Prostate gland (tissue), 2 donors: ENCODE results near the gene FOXP1. TPM values are rescaled to one million over a fixed set of nuclear protein-coding genes. Genes with fewer than 3 reads are reported as not detected.

Source experiments
- DNase-seq: peaks from one replicate; pipeline ENCODE4 v3.0.0-alpha.2; 2019; ENCODE audit warnings: low spot score
- H3K27ac ChIP-seq, 2 donors: fragments of 200-600 bp; sonication (generic); 2 replicates each; pipeline ENCODE4 v1.5.1; 2017 to 2019
- H3K27me3 ChIP-seq: fragments of 200-600 bp; sonication (generic); replicated peaks from 2 replicates; pipeline ENCODE4 v1.5.1; 2019; ENCODE audit not compliant: insufficient read depth
- H3K36me3 ChIP-seq, 2 donors: fragments of 200-600 bp; sonication (generic); 1 replicate in 1 of 2; 2 replicates in 1 of 2; pipeline versions ENCODE4 v1.5.1 to v1.8.1; 2017 to 2019
- H3K4me1 ChIP-seq: fragments of 200-600 bp; sonication (generic); replicated peaks from 2 replicates; pipeline ENCODE4 v1.5.1; 2019
- H3K4me3 ChIP-seq, 2 donors: fragments of 200-600 bp; sonication (generic); 2 replicates each; pipeline ENCODE4 v1.5.1; 2017 to 2019
- H3K9me3 ChIP-seq: fragments of 200-600 bp; sonication (generic); 2 replicates; pipeline ENCODE4 v1.5.1; 2017
- CTCF ChIP-seq, 4 experiments: fragments of 200-600 bp in 2 of 4; fragments of 450-650 bp in 2 of 4; sonication (generic) in 2 of 4; IDR thresholded peaks; 1 replicate in 3 of 4; 2 replicates in 1 of 4; pipeline ENCODE4 v1.5.1; 2016 to 2019; ENCODE audit warnings: antibody characterized with exemption in 4 of 4, mild to moderate bottlenecking in 2 of 4, moderate library complexity in 2 of 4
- POLR2A ChIP-seq: fragments of 450-650 bp; IDR thresholded peaks from one replicate; pipeline ENCODE4 v1.6.1; 2016; ENCODE audit warnings: antibody characterized with exemption, mild to moderate bottlenecking
- POLR2AphosphoS5 ChIP-seq: sonication (generic); formaldehyde crosslinking; IDR thresholded peaks from one replicate; pipeline ENCODE4 v1.6.1; 2017; ENCODE audit warnings: antibody characterized with exemption
- WGBS: methylation state at CpG from one replicate; pipeline ENCODE4 v1.1.5; 2018; 5-methylcytosine and 5-hydroxymethylcytosine counted together
- intact Hi-C: fragments of 100-400 bp; cut with DNase I; formaldehyde crosslinking; loops from one replicate; pipeline ENCODE4 v1.14.2; 2022
- total RNA-seq, 2 donors: library from RNA; depleted of rRNA; stranded (reverse); fragments of >200 nt; gene quantifications; one replicate each; pipeline ENCODE4 v1.1.0, GENCODE V29; 2016

Gene FOXP1
- total RNA-seq, 2 donors from 2014 or later, result 133 to 156 TPM

GRCh38 chr3:71450162-71450561 is 133.4 kb downstream of the FOXP1 start:
- WGBS, result 91% methylated on average over 6 of the region's 6 CpGs
- no peak for TF ChIP-seq POLR2A
- no peak for TF ChIP-seq POLR2AphosphoS5
- no peak for TF ChIP-seq CTCF (IDR thresholded peaks at IDR 0.05)
- Histone ChIP-seq H3K36me3 (no peaks in the 10 kb centered on the region), H3K27me3 (no peaks in the 10 kb centered on the region), H3K4me3 (no peak overlapping the region), H3K4me1 (peaks cover 4% of the 10 kb centered on the region), H3K27ac (no peak overlapping the region), H3K9me3 (no peaks in the 10 kb centered on the region)
- intact Hi-C loops, result no loop called here
- no peak for DNase-seq

GRCh38 chr3:71447803-71448202 is 135.7 kb downstream of the FOXP1 start:
- TF ChIP-seq POLR2AphosphoS5 (no peak), POLR2A (no peak), CTCF (IDR thresholded peaks at IDR 0.05) (no peak)
- Histone ChIP-seq H3K27me3 (no peaks in the 10 kb centered on the region), H3K9me3 (no peaks in the 10 kb centered on the region), H3K36me3 (no peaks in the 10 kb centered on the region), H3K4me3 (no peak overlapping the region), H3K27ac (no peak overlapping the region), H3K4me1 (peaks cover 13% of the 10 kb centered on the region)
- intact Hi-C loops, result no loop called here
- DNase-seq, result no peak
- WGBS, result 45% methylated on average over 5 of the region's 5 CpGs

- H3K4me3 ChIP-seq, result no peak overlapping the region
- intact Hi-C loops, result no loop called here
- WGBS, result 50% methylated on average over 2 of the region's 2 CpGs
- TF ChIP-seq POLR2A, result no peak
- TF ChIP-seq CTCF (IDR thresholded peaks at IDR 0.05), result no peak
- TF ChIP-seq POLR2AphosphoS5, result no peak
- no peak overlapping the region for H3K27ac ChIP-seq
- H3K27me3 ChIP-seq, result no peaks in the 10 kb centered on the region
- peaks cover 13% of the 10 kb centered on the region for H3K4me1 ChIP-seq
- no peak for DNase-seq
- no peaks in the 10 kb centered on the region for H3K9me3 ChIP-seq
- no peaks in the 10 kb centered on the region for H3K36me3 ChIP-seq
Measured at GRCh38 chr3:71447197-71447596, 136.3 kb downstream of the FOXP1 start.

GRCh38 chr3:71446734-71447133 is 136.8 kb downstream of the FOXP1 start:
- 62% methylated on average over 1 of the region's 1 CpG for WGBS
- Histone ChIP-seq H3K4me1 (peaks cover 13% of the 10 kb centered on the region), H3K9me3 (no peaks in the 10 kb centered on the region), H3K27ac (no peak overlapping the region), H3K27me3 (no peaks in the 10 kb centered on the region), H3K36me3 (no peaks in the 10 kb centered on the region), H3K4me3 (no peak overlapping the region)
- intact Hi-C loops, result no loop called here
- DNase-seq, result no peak
- TF ChIP-seq POLR2A, result no peak
- TF ChIP-seq POLR2AphosphoS5, result no peak
- TF ChIP-seq CTCF (IDR thresholded peaks at IDR 0.05), result no peak

GRCh38 chr3:71446260-71446659 is 137.3 kb downstream of the FOXP1 start:
- Histone ChIP-seq H3K27ac (no peak overlapping the region), H3K4me1 (peaks cover 13% of the 10 kb centered on the region), H3K4me3 (no peak overlapping the region), H3K27me3 (no peaks in the 10 kb centered on the region), H3K9me3 (no peaks in the 10 kb centered on the region), H3K36me3 (no peaks in the 10 kb centered on the region)
- DNase-seq, result no peak
- WGBS, result 24% methylated on average over 4 of the region's 4 CpGs
- TF ChIP-seq POLR2AphosphoS5 (no peak), POLR2A (no peak), CTCF (IDR thresholded peaks at IDR 0.05) (no peak)
- intact Hi-C loops, result no loop called here
